ENCODE measurements around the gene LHX1.

DNA sequence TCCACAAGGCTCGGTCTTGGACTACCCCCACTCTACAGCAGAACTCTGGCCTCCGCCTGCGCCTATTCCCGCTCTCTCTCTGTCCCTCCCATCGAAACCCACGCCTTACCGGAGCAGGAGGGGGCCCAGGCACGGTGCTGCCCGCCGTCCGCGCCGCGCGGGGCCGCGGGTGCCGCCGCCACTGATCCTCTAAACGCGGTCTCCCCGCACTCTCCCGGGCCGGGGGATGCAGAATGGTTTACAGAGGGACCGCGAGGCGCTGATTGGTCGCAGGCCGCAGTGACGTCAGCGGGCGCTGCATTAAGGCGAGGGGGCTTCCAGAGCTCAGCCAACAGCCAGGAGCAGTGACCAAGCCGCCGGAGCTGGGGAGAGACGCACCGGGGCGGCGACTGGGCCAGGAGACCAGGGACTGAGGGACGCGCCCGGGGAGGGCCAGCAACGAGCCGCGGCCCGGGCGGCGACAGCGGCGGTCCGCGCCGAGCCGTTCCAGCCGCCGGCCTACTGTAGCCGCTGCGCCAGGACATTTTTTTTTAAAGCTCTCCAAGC lies 747 bp upstream of the LHX1 start:
- TF ChIP-seq, protein P1, sequence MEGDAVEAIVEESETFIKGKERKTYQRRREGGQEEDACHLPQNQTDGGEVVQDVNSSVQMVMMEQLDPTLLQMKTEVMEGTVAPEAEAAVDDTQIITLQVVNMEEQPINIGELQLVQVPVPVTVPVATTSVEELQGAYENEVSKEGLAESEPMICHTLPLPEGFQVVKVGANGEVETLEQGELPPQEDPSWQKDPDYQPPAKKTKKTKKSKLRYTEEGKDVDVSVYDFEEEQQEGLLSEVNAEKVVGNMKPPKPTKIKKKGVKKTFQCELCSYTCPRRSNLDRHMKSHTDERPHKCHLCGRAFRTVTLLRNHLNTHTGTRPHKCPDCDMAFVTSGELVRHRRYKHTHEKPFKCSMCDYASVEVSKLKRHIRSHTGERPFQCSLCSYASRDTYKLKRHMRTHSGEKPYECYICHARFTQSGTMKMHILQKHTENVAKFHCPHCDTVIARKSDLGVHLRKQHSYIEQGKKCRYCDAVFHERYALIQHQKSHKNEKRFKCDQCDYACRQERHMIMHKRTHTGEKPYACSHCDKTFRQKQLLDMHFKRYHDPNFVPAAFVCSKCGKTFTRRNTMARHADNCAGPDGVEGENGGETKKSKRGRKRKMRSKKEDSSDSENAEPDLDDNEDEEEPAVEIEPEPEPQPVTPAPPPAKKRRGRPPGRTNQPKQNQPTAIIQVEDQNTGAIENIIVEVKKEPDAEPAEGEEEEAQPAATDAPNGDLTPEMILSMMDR (IDR thresholded peaks at IDR 0.05): no peak
- TF ChIP-seq EP300 (IDR thresholded peaks at IDR 0.05): no peak
